Suprapubic skin (tissue), 4 donors: ENCODE results near the gene MARCHF10. TPM values are rescaled to one million over a fixed set of nuclear protein-coding genes. Genes with fewer than 3 reads are reported as not detected.
A peak's percentile ranks its signal among the peaks of the same experiment; 100 is the strongest.

Experiments
- DNase-seq, 2 donors: peaks; one replicate each; pipeline ENCODE4 v3.0.0-alpha.2; 2019; ENCODE audit warnings: low spot score in 2 of 2
- H3K27ac ChIP-seq: fragments of 200-600 bp; sonication (generic); one replicate; pipeline ENCODE4 v1.5.1; 2019
- H3K27me3 ChIP-seq: fragments of 200-600 bp; sonication (generic); one replicate; pipeline ENCODE4 v1.5.1; 2019
- H3K36me3 ChIP-seq: fragments of 200-600 bp; sonication (generic); one replicate; pipeline ENCODE4 v1.5.1; 2019
- H3K4me1 ChIP-seq: fragments of 200-600 bp; sonication (generic); one replicate; pipeline ENCODE4 v1.5.1; 2019
- H3K4me3 ChIP-seq: fragments of 200-600 bp; sonication (generic); one replicate; pipeline ENCODE4 v1.5.1; 2019; ENCODE audit warnings: mild to moderate bottlenecking
- H3K9me3 ChIP-seq: fragments of 200-600 bp; sonication (generic); one replicate; pipeline ENCODE4 v1.5.1; 2019
- CTCF ChIP-seq, 2 donors: fragments of 200-600 bp in 1 of 2; fragments of 450-650 bp in 1 of 2; sonication (generic) in 1 of 2; IDR thresholded peaks; one replicate each; pipeline ENCODE4 v1.5.1; 2016 to 2019; ENCODE audit warnings: antibody characterized with exemption in 2 of 2, mild to moderate bottlenecking in 1 of 2, moderate library complexity in 1 of 2
- EP300 ChIP-seq: sonication (generic); formaldehyde crosslinking; IDR thresholded peaks from one replicate; pipeline ENCODE4 v1.6.1; 2017; ENCODE audit warnings: antibody characterized with exemption
- POLR2A ChIP-seq, 2 donors: fragments of 450-650 bp; IDR thresholded peaks; one replicate each; pipeline ENCODE4 v1.6.1; 2017; ENCODE audit warnings: antibody characterized with exemption in 2 of 2, mild to moderate bottlenecking in 2 of 2, moderate library complexity in 2 of 2
- POLR2AphosphoS5 ChIP-seq, 3 donors: sonication (generic); formaldehyde crosslinking; IDR thresholded peaks; one replicate each; pipeline ENCODE4 v1.6.1; 2017; ENCODE audit warnings: antibody characterized with exemption in 3 of 3
- WGBS: methylation state at CpG from one replicate; pipeline ENCODE4 v1.1.5; 2018; 5-methylcytosine and 5-hydroxymethylcytosine counted together
- total RNA-seq, 4 donors: library from RNA; depleted of rRNA; stranded (reverse); fragments of >200 nt; gene quantifications; one replicate each; pipeline ENCODE4 v1.1.0, GENCODE V29; 2016

Gene MARCHF10
- total RNA-seq, 4 donors from 2014 or later, result not detected

- Histone ChIP-seq H3K4me3 (peak overlapping the region; percentile 57), H3K9me3 (no peaks in the 10 kb centered on the region), H3K27me3 (no peaks in the 10 kb centered on the region), H3K36me3 (peaks cover 3% of the 10 kb centered on the region), H3K4me1 (peaks cover 46% of the 10 kb centered on the region), H3K27ac (peak overlapping the region; percentile 77)
- TF ChIP-seq CTCF (IDR thresholded peaks at IDR 0.05) (no peak), EP300 (no peak), POLR2A (IDR thresholded peaks at IDR 0.05) (no peak), POLR2AphosphoS5 (IDR thresholded peaks at IDR 0.05) (no peak)
- 6% methylated on average over 14 of the region's 30 CpGs for WGBS
- DNase-seq, result peak; percentile 83 to 89
These were observed 154.9 kb downstream of the MARCHF10 start for GRCh38 chr17:62653002-62653825.

- no peaks in the 10 kb centered on the region for H3K27me3 ChIP-seq
- peak overlapping the region; percentile 77 for H3K27ac ChIP-seq
- TF ChIP-seq CTCF (IDR thresholded peaks at IDR 0.05) (no peak), POLR2A (IDR thresholded peaks at IDR 0.05) (no peak), EP300 (no peak), POLR2AphosphoS5 (IDR thresholded peaks at IDR 0.05) (peak in 2 of 3 donors; percentile 13 to 62)
- 1% methylated on average over 36 of the region's 57 CpGs for WGBS
- DNase-seq, result peak in 1 of 2 donors; percentile 82
- no peaks in the 10 kb centered on the region for H3K36me3 ChIP-seq
- H3K4me3 ChIP-seq, result peak overlapping the region; percentile 57
- no peaks in the 10 kb centered on the region for H3K9me3 ChIP-seq
- peaks cover 42% of the 10 kb centered on the region for H3K4me1 ChIP-seq
These were observed 155.7 kb downstream of the MARCHF10 start for GRCh38 chr17:62652251-62653001.

Other genes with a start within 250 kb of the MARCHF10 start
- 10 to 100 TPM; 31.4 to 55.2 (median 37.1) TPM for gene MRC2, start 180.6 kb downstream of the MARCHF10 start, total RNA-seq
- gene TANC2, start 157.9 kb upstream of the MARCHF10 start, total RNA-seq, result 10 to 100 TPM; 38.8 to 82.4 (median 50.4) TPM